B cell (primary cell): ENCODE measurements around the gene PCOLCE2. TPM values are rescaled to one million over a fixed set of nuclear protein-coding genes. Genes with fewer than 3 reads are reported as not detected.

Experiments used
- ATAC-seq: fragments of 200-7000 bp; cut with Tn5 transposase; one replicate; pipeline ENCODE4 v1.10.0; 2021; ENCODE audit warnings: low read depth, mild to moderate bottlenecking, moderate number of reproducible peaks, moderate library complexity
- CTCF ChIA-PET: fragments of 350-600 bp; sonication (Branson Sonifier 250); formaldehyde crosslinking; loops from one replicate; lab custom pipeline; 2021; ENCODE audit warnings: antibody characterized with exemption, inconsistent platforms; lab: Charles Lee
- POLR2A ChIA-PET: fragments of 350-600 bp; sonication (Branson Sonifier 250); formaldehyde crosslinking; loops from one replicate; lab custom pipeline; 2021; ENCODE audit warnings: antibody characterized with exemption; lab: Charles Lee
- DNase-seq: peaks from one replicate; pipeline ENCODE4 v3.0.0; 2013
- H2AFZ ChIP-seq: 2 replicates; pipeline ENCODE4 v1.6.1; 2012; ENCODE audit warnings: mild to moderate bottlenecking, low read depth, low read length; ENCODE audit not compliant: insufficient read depth, poor library complexity, severe bottlenecking
- H3K27ac ChIP-seq, 2 donors: 1 replicate in 1 of 2; 2 replicates in 1 of 2; pipeline ENCODE4 v1.5.1; 2012 to 2013; ENCODE audit warnings: low read length in 2 of 2, mild to moderate bottlenecking in 2 of 2, moderate library complexity in 1 of 2
- H3K27me3 ChIP-seq, 4 experiments: fragments of 200-600 bp in 1 of 4; sonication (generic) in 1 of 4; replicated peaks in 1 of 4; 1 replicate in 2 of 4; 2 replicates in 2 of 4; pipeline versions ENCODE4 v1.6.1 to v1.7.0; 2013 to 2016; ENCODE audit warnings: low read length in 3 of 4, mild to moderate bottlenecking in 2 of 4, mixed read lengths in 1 of 4, moderate library complexity in 1 of 4; ENCODE audit not compliant: insufficient read depth in 4 of 4, control insufficient read depth in 3 of 4; ENCODE audit errors: control extremely low read depth in 1 of 4
- H3K36me3 ChIP-seq, 2 experiments: replicated peaks in 1 of 2; 1 replicate in 1 of 2; 2 replicates in 1 of 2; pipeline versions ENCODE4 v1.6.1 to v1.7.1; 2013; ENCODE audit warnings: low read length in 1 of 2; ENCODE audit not compliant: insufficient read depth in 2 of 2, control insufficient read depth in 1 of 2; ENCODE audit errors: control extremely low read depth in 1 of 2, extremely low read depth in 1 of 2
- H3K4me1 ChIP-seq, 2 donors: fragments of 200-600 bp in 1 of 2; sonication (generic) in 1 of 2; 1 replicate in 1 of 2; 2 replicates in 1 of 2; pipeline versions ENCODE4 v1.5.1 to v1.6.1; 2013 to 2017; ENCODE audit warnings: low read length in 2 of 2; ENCODE audit not compliant: control insufficient read depth in 2 of 2, insufficient read depth in 2 of 2
- H3K4me2 ChIP-seq: replicated peaks from 2 replicates; pipeline ENCODE3; 2012; ENCODE audit warnings: mild to moderate bottlenecking, low read depth, low read length; ENCODE audit not compliant: poor library complexity, severe bottlenecking
- H3K4me3 ChIP-seq, 5 experiments: fragments of 200-600 bp in 1 of 5; sonication (generic) in 1 of 5; 1 replicate in 3 of 5; 2 replicates in 2 of 5; pipeline versions ENCODE4 v1.5.1 to v1.7.0; 2011 to 2016; ENCODE audit warnings: low read length in 4 of 5, mild to moderate bottlenecking in 4 of 5, low read depth in 2 of 5, control low read depth in 1 of 5, moderate library complexity in 1 of 5; ENCODE audit not compliant: insufficient read depth in 1 of 5; ENCODE audit errors: control extremely low read depth in 1 of 5, extremely low read depth in 1 of 5
- H3K79me2 ChIP-seq: fragments of 200-600 bp; sonication (generic); one replicate; pipeline ENCODE4 v1.6.0; 2016; ENCODE audit warnings: low read length; ENCODE audit not compliant: control insufficient read depth, insufficient read depth
- H3K9ac ChIP-seq: fragments of 200-600 bp; sonication (generic); 2 replicates; pipeline ENCODE4 v1.6.1; 2017; ENCODE audit warnings: mild to moderate bottlenecking, low read length, moderate library complexity
- H3K9me3 ChIP-seq, 3 donors: one replicate each; pipeline versions ENCODE4 v1.6.1 to v1.7.1; 2013; ENCODE audit warnings: low read length in 2 of 3; ENCODE audit not compliant: control insufficient read depth in 2 of 3, insufficient read depth in 1 of 3; ENCODE audit errors: control extremely low read depth in 1 of 3
- H4K20me1 ChIP-seq: 2 replicates; pipeline ENCODE4 v1.6.0; 2012; ENCODE audit warnings: mild to moderate bottlenecking, low read length; ENCODE audit not compliant: insufficient read depth, control insufficient read depth, poor library complexity, severe bottlenecking
- H3K27ac Mint-ChIP-seq: one replicate; pipeline ENCODE4 v1.8.0; 2021; ENCODE audit warnings: mixed read lengths
- H3K27me3 Mint-ChIP-seq: one replicate; pipeline ENCODE4 v1.8.0; 2021; ENCODE audit warnings: mixed read lengths
- H3K4me1 Mint-ChIP-seq: one replicate; pipeline ENCODE4 v1.8.0; 2021; ENCODE audit warnings: mixed read lengths
- H3K4me3 Mint-ChIP-seq: one replicate; pipeline ENCODE4 v1.8.0; 2021; ENCODE audit warnings: mixed read lengths
- H3K9me3 Mint-ChIP-seq: one replicate; pipeline ENCODE4 v1.8.0; 2022; ENCODE audit warnings: mixed read lengths; ENCODE audit not compliant: insufficient read depth
- CTCF ChIP-seq: fragments of 200-600 bp; IDR thresholded peaks from one replicate; pipeline ENCODE4 v1.8.0; 2022; ENCODE audit warnings: antibody characterized with exemption, mild to moderate bottlenecking
- EZH2 ChIP-seq: IDR thresholded peaks from 2 replicates; pipeline ENCODE4 v1.6.1; 2012; ENCODE audit warnings: borderline replicate concordance, low read depth, mild to moderate bottlenecking, moderate library complexity, low read length; ENCODE audit not compliant: insufficient read depth, poor library complexity, severe bottlenecking
- WGBS: methylation state at CpG from one replicate; pipeline ENCODE4 v1.1.5; 2013; ENCODE audit warnings: missing lambda C conversion rate; ENCODE audit not compliant: insufficient coverage; 5-methylcytosine and 5-hydroxymethylcytosine counted together
- intact Hi-C: fragments of 100-400 bp; cut with micrococcal nuclease; formaldehyde crosslinking; loops from one replicate; pipeline ENCODE4 v1.10.0; 2022
- polyA plus RNA-seq: library from polyadenylated mRNA; depleted of rRNA; stranded (reverse); fragments of >200 nt; gene quantifications from 2 replicates; pipeline ENCODE4 v1.2.3, GENCODE V29; 2012
- total RNA-seq, 2 donors: library from RNA; stranded (reverse); fragments of 120-200 nt in 1 of 2; gene quantifications; 1 replicate in 1 of 2; 2 replicates in 1 of 2; pipeline versions ENCODE4 v1.2.3 to v1.2.4, GENCODE V29; 2013 to 2022

Gene PCOLCE2
- total and polyA plus RNA-seq, 2 donors (not counting 1 experiment from before 2014, with no cell fraction given): not detected

- Histone ChIP-seq H3K27ac (no peak overlapping the region), H3K4me1 (no peaks in the 10 kb centered on the region), H3K9ac (no peak overlapping the region), H3K79me2 (no peaks in the 10 kb centered on the region), H3K36me3 (no peaks in the 10 kb centered on the region), H2AFZ (no peak overlapping the region), H3K9me3 (no peaks in the 10 kb centered on the region), H3K27me3 (no peaks in the 10 kb centered on the region), H4K20me1 (no peaks in the 10 kb centered on the region), H3K4me3 (no peak overlapping the region), H3K4me2 (no peak overlapping the region)
- POLR2A ChIA-PET: no interaction called here
- Mint-ChIP-seq H3K4me1 (no peaks in the 10 kb centered on the region), H3K4me3 (no peak overlapping the region), H3K27me3 (no peaks in the 10 kb centered on the region), H3K27ac (no peak overlapping the region), H3K9me3 (no peaks in the 10 kb centered on the region)
- intact Hi-C loops: no loop called here
- no peak for DNase-seq
- WGBS: 75% methylated on average over 2 of the region's 2 CpGs
- no peak for ATAC-seq
- CTCF ChIA-PET: no interaction called here
- no peak for TF ChIP-seq CTCF
- no peak for TF ChIP-seq EZH2
Observed at GRCh38 chr3:142796823-142797222, 92.1 kb downstream of the PCOLCE2 start.

GRCh38 chr3:142795332-142795731 is 93.6 kb downstream of the PCOLCE2 start:
- no peaks in the 10 kb centered on the region for H3K4me1 Mint-ChIP-seq
- Histone ChIP-seq H3K79me2 (no peaks in the 10 kb centered on the region), H3K9me3 (no peaks in the 10 kb centered on the region), H3K4me2 (no peak overlapping the region), H3K4me3 (no peak overlapping the region), H3K27me3 (no peaks in the 10 kb centered on the region), H3K27ac (no peak overlapping the region), H4K20me1 (no peaks in the 10 kb centered on the region), H3K36me3 (no peaks in the 10 kb centered on the region), H2AFZ (no peak overlapping the region), H3K9ac (no peak overlapping the region), H3K4me1 (no peaks in the 10 kb centered on the region)
- CTCF ChIA-PET: no interaction called here
- H3K4me3 Mint-ChIP-seq: no peak overlapping the region
- H3K27ac Mint-ChIP-seq: no peak overlapping the region
- ATAC-seq (no peak), DNase-seq (no peak)
- intact Hi-C loops: no loop called here
- WGBS: no CpG with 5 or more reads among the region's 1 CpG
- H3K27me3 Mint-ChIP-seq: no peaks in the 10 kb centered on the region
- no peak for TF ChIP-seq EZH2
- no peak for TF ChIP-seq CTCF
- POLR2A ChIA-PET: no interaction called here
- H3K9me3 Mint-ChIP-seq: no peaks in the 10 kb centered on the region
